DND-41 (cell line): ENCODE data around the gene LCE3B.

Experiments
- ATAC-seq: fragments of 200-7000 bp; cut with Tn5 transposase; 3 replicates; pipeline ENCODE4 v1.9.1; 2021; ENCODE audit warnings: low read depth; ENCODE audit not compliant: insufficient read depth
- DNase-seq: peaks from one replicate; pipeline ENCODE4 v3.0.0-alpha.2; 2020
- H2AFZ ChIP-seq: 2 replicates; pipeline ENCODE4 v1.6.0; 2012; ENCODE audit warnings: low read depth, low read length
- H3K27ac ChIP-seq: 2 replicates; pipeline ENCODE4 v1.5.1; 2012; ENCODE audit warnings: low read length, inconsistent platforms
- H3K27me3 ChIP-seq: fragments of 200-600 bp; sonication (generic); 2 replicates; pipeline ENCODE4 v1.6.0; 2012; ENCODE audit warnings: low read length, mild to moderate bottlenecking, inconsistent platforms; ENCODE audit not compliant: insufficient read depth, poor library complexity
- H3K36me3 ChIP-seq: 2 replicates; pipeline ENCODE4 v1.5.1; 2012; ENCODE audit warnings: low read length, inconsistent platforms; ENCODE audit not compliant: insufficient read depth
- H3K4me1 ChIP-seq: 2 replicates; pipeline ENCODE4 v1.5.1; 2012; ENCODE audit warnings: mild to moderate bottlenecking, low read length; ENCODE audit not compliant: insufficient read depth
- H3K4me2 ChIP-seq: 2 replicates; pipeline ENCODE4 v1.6.0; 2012; ENCODE audit warnings: mild to moderate bottlenecking, moderate library complexity, low read length, inconsistent platforms; ENCODE audit not compliant: insufficient read depth
- H3K4me3 ChIP-seq, 2 experiments: fragments of 200-600 bp in 1 of 2; shearing (Covaris generic) in 1 of 2; 2 replicates each; pipeline ENCODE4 v1.5.1; 2012 to 2016; ENCODE audit warnings: inconsistent platforms in 2 of 2, low read length in 2 of 2, mild to moderate bottlenecking in 2 of 2, low read depth in 1 of 2, moderate library complexity in 1 of 2
- H3K79me2 ChIP-seq: 2 replicates; pipeline ENCODE4 v1.6.0; 2012; ENCODE audit warnings: low read length, inconsistent platforms; ENCODE audit not compliant: insufficient read depth
- H3K9ac ChIP-seq: 2 replicates; pipeline ENCODE4 v1.6.0; 2012; ENCODE audit warnings: low read depth, mild to moderate bottlenecking, inconsistent platforms, low read length, moderate library complexity
- H3K9me3 ChIP-seq: 2 replicates; pipeline ENCODE4 v1.5.1; 2012; ENCODE audit warnings: low read length, moderate library complexity, mild to moderate bottlenecking, inconsistent platforms; ENCODE audit not compliant: insufficient read depth, severe bottlenecking
- H4K20me1 ChIP-seq: 2 replicates; pipeline ENCODE4 v1.6.0; 2012; ENCODE audit warnings: low read length; ENCODE audit not compliant: insufficient read depth
- EZH2 ChIP-seq: IDR thresholded peaks from 3 replicates; pipeline ENCODE4 v1.6.1; 2012; ENCODE audit warnings: borderline replicate concordance, low read depth, mild to moderate bottlenecking, moderate library complexity, low read length, inconsistent platforms; ENCODE audit not compliant: severe bottlenecking
- TF ChIP-seq, protein P1 (sequence below): IDR thresholded peaks from 2 replicates; pipeline ENCODE4 v1.5.1; 2012; ENCODE audit warnings: borderline replicate concordance, low read length, moderate library complexity, mild to moderate bottlenecking; ENCODE audit not compliant: poor library complexity, severe bottlenecking; ENCODE audit errors: extremely low read depth

LCE3B gene

DNA sequence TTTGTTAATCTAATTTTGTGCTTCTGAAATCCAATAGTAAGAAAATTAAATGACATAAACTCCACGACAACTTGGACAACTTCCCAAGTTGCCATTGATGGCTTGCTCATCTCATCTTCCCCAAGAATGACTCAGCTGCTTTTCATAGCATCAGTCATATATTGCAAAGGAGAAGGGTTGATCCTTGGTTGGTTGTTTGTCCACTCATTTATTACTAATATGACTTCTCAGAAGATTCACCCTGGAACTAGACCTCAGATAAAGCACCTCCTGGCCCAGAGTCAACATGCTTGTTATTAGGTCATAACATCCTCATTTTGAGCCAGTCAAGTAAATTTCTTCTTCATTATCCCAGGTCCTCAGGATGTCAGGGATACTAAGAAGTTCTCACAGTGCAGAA is 31.0 kb upstream of the LCE3B start:
- H3K4me3 ChIP-seq, result no peak overlapping the region
- no peaks in the 10 kb centered on the region for H4K20me1 ChIP-seq
- H3K9ac ChIP-seq, result no peak overlapping the region
- TF ChIP-seq, protein P1, sequence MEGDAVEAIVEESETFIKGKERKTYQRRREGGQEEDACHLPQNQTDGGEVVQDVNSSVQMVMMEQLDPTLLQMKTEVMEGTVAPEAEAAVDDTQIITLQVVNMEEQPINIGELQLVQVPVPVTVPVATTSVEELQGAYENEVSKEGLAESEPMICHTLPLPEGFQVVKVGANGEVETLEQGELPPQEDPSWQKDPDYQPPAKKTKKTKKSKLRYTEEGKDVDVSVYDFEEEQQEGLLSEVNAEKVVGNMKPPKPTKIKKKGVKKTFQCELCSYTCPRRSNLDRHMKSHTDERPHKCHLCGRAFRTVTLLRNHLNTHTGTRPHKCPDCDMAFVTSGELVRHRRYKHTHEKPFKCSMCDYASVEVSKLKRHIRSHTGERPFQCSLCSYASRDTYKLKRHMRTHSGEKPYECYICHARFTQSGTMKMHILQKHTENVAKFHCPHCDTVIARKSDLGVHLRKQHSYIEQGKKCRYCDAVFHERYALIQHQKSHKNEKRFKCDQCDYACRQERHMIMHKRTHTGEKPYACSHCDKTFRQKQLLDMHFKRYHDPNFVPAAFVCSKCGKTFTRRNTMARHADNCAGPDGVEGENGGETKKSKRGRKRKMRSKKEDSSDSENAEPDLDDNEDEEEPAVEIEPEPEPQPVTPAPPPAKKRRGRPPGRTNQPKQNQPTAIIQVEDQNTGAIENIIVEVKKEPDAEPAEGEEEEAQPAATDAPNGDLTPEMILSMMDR, result no peak
- no peak for TF ChIP-seq EZH2
- no peaks in the 10 kb centered on the region for H3K4me1 ChIP-seq
- DNase-seq, result no peak
- ATAC-seq, result no peak
- no peaks in the 10 kb centered on the region for H3K79me2 ChIP-seq
- peaks cover 6% of the 10 kb centered on the region for H3K27me3 ChIP-seq
- no peak overlapping the region for H2AFZ ChIP-seq
- H3K27ac ChIP-seq, result no peak overlapping the region
- H3K4me2 ChIP-seq, result no peak overlapping the region
- H3K9me3 ChIP-seq, result no peaks in the 10 kb centered on the region
- no peaks in the 10 kb centered on the region for H3K36me3 ChIP-seq

DNA sequence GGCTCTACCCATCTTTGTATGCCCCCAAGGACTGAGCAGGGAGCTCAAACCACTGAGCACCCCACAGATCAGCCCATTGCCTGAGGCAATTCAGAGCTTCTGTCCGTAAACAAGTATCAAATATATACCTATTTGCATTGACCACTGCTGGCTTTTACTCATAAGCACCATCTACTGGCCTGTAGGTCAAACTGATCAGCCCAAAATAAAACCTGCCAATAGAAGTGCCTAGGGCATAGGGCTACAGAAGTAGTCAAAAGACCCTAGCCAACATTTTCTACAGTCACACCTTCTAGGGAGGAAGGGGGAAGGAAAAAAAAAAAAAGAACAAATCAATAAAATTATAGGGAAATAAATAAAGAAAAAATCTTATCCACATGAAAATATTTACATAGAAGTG is 28.0 kb upstream of the LCE3B start:
- no peak overlapping the region for H3K4me2 ChIP-seq
- ATAC-seq, result no peak
- H2AFZ ChIP-seq, result no peak overlapping the region

DNA sequence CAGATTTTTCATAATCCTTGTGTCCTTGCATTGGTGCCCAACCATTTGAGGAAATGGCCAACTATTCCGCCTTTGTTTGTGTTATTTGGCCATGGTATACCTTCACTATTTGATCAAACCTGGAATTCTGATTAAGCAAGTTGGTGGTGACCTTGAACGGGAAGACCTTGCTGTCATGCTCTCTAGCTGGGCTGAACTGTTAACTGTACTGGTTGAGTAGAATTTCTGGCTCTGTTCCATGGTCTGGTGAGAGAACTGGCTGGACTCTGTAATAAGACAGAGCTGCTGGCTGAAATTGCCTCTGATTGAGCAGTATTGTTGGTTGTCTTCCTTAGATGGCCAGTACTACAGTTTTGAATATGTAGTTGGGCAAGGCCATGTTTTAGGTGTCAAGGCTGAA is 16.6 kb upstream of the LCE3B start:
- H3K79me2 ChIP-seq, result no peaks in the 10 kb centered on the region
- DNase-seq (no peak), ATAC-seq (no peak)
- no peaks in the 10 kb centered on the region for H3K4me1 ChIP-seq
- H3K9me3 ChIP-seq, result no peaks in the 10 kb centered on the region
- H4K20me1 ChIP-seq, result no peaks in the 10 kb centered on the region
- H3K9ac ChIP-seq, result no peak overlapping the region
- TF ChIP-seq, protein P1, result no peak
- no peak for TF ChIP-seq EZH2
- no peaks in the 10 kb centered on the region for H3K36me3 ChIP-seq
- no peaks in the 10 kb centered on the region for H3K27me3 ChIP-seq
- H3K4me3 ChIP-seq, result no peak overlapping the region
- H3K4me2 ChIP-seq, result no peak overlapping the region
- H2AFZ ChIP-seq, result no peak overlapping the region
- H3K27ac ChIP-seq, result no peak overlapping the region

More for the DNA sequence above, 28.0 kb upstream of the LCE3B start:
- no peaks in the 10 kb centered on the region for H3K36me3 ChIP-seq
- no peak for DNase-seq
- H3K9ac ChIP-seq, result no peak overlapping the region
- no peak overlapping the region for H3K4me3 ChIP-seq
- no peaks in the 10 kb centered on the region for H3K4me1 ChIP-seq
- H3K9me3 ChIP-seq, result no peaks in the 10 kb centered on the region
- H4K20me1 ChIP-seq, result no peaks in the 10 kb centered on the region
- no peak overlapping the region for H3K27ac ChIP-seq
- H3K27me3 ChIP-seq, result no peaks in the 10 kb centered on the region
- TF ChIP-seq EZH2, result no peak
- TF ChIP-seq, protein P1, result no peak
- no peaks in the 10 kb centered on the region for H3K79me2 ChIP-seq

GRCh38 chr1:152599934-152600333 is 13.7 kb upstream of the LCE3B start, which contains the start of gene LCE3C:
LCE3C (plus strand) TSS chr1:152600234; CDS start chr1:152600732, 498 bp downstream.
- Histone ChIP-seq H2AFZ (no peak within 1 kb of the TSS), H3K9ac (no peak within 1 kb of the TSS)
- no peak for DNase-seq

More at GRCh38 chr1:152599934-152600333, 13.7 kb upstream of the LCE3B start, which contains the start of gene LCE3C:
- Histone ChIP-seq H3K4me1 (no peaks in the 10 kb centered on the region), H4K20me1 (no peaks in the 10 kb centered on the region), H3K27ac (no peak within 1 kb of the TSS), H3K9me3 (no peaks in the 10 kb centered on the region), H3K4me3 (no peak within 1 kb of the TSS), H3K4me2 (no peak within 1 kb of the TSS), H3K79me2 (no peaks in the 10 kb centered on the region), H3K27me3 (no peaks in the 10 kb centered on the region), H3K36me3 (no peaks in the 10 kb centered on the region)
- TF ChIP-seq, protein P1, result no peak
- ATAC-seq, result no peak
